Epithelial cell of proximal tubule (primary cell): ENCODE results near the gene SLC20A1. TPM values are rescaled to one million over a fixed set of nuclear protein-coding genes. Genes with fewer than 3 reads are reported as not detected.

ENCODE experiments used
- DNase-seq: peaks from one replicate; pipeline ENCODE4 v3.0.0-alpha.2; 2011; ENCODE audit warnings: low read depth
- H3K4me3 ChIP-seq: 2 replicates; pipeline ENCODE4 v1.5.1; 2011; ENCODE audit warnings: low read depth, mild to moderate bottlenecking, low read length
- total RNA-seq: library from RNA; depleted of rRNA; stranded (reverse); fragments of >200 nt; gene quantifications from 2 replicates; pipeline ENCODE4 v1.2.3, GENCODE V29; 2015
- TF ChIP-seq, protein P1 (sequence below): conservative IDR thresholded peaks from 2 replicates; pipeline ENCODE4 v1.5.1; 2012; ENCODE audit warnings: low read depth, mild to moderate bottlenecking, low read length

SLC20A1 gene
- total RNA-seq, 1 donor from 2014 or later = 60.1 TPM

DNA sequence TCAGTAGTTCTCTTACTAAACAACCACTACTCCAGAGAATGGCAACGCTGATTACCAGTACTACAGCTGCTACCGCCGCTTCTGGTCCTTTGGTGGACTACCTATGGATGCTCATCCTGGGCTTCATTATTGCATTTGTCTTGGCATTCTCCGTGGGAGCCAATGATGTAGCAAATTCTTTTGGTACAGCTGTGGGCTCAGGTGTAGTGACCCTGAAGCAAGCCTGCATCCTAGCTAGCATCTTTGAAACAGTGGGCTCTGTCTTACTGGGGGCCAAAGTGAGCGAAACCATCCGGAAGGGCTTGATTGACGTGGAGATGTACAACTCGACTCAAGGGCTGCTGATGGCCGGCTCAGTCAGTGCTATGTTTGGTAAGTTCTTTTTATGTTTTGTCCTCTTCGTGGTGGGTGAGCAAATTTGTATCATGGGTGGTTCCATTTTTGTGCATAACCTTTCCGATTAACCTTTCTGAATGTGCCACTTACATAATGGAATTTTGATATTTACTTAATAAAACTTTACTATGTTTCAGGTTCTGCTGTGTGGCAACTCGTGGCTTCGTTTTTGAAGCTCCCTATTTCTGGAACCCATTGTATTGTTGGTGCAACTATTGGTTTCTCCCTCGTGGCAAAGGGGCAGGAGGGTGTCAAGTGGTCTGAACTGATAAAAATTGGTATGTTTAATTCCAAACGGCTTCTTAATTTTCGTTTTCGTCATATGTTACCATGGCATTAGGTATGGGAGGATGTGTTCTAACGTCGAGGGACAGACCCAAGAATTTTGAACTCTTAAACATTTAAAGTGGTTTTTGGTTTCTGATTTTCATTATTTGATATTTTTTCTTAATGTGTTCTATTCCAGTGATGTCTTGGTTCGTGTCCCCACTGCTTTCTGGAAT is 1.3 kb downstream of the SLC20A1 start:
- TF ChIP-seq, protein P1, sequence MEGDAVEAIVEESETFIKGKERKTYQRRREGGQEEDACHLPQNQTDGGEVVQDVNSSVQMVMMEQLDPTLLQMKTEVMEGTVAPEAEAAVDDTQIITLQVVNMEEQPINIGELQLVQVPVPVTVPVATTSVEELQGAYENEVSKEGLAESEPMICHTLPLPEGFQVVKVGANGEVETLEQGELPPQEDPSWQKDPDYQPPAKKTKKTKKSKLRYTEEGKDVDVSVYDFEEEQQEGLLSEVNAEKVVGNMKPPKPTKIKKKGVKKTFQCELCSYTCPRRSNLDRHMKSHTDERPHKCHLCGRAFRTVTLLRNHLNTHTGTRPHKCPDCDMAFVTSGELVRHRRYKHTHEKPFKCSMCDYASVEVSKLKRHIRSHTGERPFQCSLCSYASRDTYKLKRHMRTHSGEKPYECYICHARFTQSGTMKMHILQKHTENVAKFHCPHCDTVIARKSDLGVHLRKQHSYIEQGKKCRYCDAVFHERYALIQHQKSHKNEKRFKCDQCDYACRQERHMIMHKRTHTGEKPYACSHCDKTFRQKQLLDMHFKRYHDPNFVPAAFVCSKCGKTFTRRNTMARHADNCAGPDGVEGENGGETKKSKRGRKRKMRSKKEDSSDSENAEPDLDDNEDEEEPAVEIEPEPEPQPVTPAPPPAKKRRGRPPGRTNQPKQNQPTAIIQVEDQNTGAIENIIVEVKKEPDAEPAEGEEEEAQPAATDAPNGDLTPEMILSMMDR = no peak
- peak overlapping the region; percentile 64 for H3K4me3 ChIP-seq
- DNase-seq = no peak

DNA sequence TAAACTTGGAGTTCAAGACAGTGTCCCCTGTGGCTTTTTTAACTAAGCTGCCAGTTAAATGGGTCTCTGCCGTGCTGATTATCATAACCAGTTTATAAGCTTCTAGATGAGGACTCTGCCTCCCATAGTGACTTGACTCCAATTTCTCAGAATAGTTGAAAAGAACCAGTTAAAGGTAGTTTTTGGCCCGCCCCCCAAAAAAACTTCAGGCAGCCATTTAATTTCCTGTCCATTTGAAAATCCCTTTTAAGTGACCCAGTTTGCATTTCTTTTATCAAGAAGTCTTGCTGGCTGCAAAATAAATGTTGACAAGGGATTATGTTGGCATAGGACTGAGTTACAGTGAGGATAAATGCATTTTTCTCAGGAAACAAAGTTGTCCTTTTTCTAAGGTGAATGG is 2.3 kb downstream of the SLC20A1 start:
- TF ChIP-seq, protein P1 = no peak
- no peak for DNase-seq
- H3K4me3 ChIP-seq = peak overlapping the region; percentile 64

DNA sequence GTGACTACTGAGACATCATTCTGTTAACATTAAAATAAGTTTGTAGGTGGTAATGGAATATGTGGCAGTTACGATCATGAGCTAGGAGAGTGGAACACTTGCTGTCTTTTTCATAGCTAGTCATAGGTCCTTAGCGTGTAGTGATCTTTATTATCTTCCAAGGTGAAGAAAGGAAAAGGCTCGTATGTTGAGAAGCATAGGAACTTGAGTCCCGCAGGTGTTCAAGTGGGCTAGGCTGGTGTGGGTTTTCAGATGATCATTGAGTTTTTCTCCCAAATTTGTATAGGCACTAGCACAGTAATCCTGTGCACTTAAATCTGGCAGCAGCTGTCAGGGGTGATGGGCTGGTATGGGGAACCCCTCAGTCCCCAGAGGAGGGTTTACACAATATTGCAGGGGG is 10.9 kb downstream of the SLC20A1 start:
- TF ChIP-seq, protein P1 = no peak
- H3K4me3 ChIP-seq = no peak overlapping the region

DNA sequence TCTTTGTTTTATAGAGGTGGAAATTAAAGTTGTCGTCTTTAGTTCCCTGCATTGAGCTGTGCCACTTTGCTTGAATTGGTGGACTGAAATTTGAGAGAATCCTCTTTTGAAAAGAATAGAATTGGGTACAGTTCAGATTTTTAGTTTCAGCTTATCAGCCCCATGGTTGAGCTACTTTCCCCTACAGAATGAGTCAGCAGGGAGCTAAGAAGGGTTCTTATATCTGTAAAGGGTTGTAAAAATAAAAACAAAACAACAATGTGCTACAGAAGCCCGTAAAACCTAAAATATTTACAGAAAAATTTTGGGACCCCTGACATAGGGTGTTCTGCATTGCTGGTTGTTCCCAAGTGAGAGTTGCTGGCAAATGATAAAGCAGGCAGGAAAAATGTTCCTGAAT is 12.6 kb downstream of the SLC20A1 start:
- DNase-seq = no peak
- H3K4me3 ChIP-seq = no peak overlapping the region
- TF ChIP-seq, protein P1 = no peak

More for the DNA sequence above, 10.9 kb downstream of the SLC20A1 start:
- no peak for DNase-seq

DNA sequence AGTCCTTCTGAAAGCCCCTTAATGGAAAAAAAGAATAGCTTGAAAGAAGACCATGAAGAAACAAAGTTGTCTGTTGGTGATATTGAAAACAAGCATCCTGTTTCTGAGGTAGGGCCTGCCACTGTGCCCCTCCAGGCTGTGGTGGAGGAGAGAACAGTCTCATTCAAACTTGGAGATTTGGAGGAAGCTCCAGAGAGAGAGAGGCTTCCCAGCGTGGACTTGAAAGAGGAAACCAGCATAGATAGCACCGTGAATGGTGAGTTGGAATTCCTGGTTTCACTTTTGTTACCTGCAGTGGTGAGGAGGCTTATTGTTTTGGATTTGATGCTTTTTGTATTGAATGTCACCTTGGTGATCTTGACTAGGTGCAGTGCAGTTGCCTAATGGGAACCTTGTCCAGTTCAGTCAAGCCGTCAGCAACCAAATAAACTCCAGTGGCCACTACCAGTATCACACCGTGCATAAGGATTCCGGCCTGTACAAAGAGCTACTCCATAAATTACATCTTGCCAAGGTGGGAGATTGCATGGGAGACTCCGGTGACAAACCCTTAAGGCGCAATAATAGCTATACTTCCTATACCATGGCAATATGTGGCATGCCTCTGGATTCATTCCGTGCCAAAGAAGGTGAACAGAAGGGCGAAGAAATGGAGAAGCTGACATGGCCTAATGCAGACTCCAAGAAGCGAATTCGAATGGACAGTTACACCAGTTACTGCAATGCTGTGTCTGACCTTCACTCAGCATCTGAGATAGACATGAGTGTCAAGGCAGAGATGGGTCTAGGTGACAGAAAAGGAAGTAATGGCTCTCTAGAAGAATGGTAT is 13.3 kb downstream of the SLC20A1 start:
- TF ChIP-seq, protein P1 = no peak
- H3K4me3 ChIP-seq = no peak overlapping the region
- DNase-seq = no peak

DNA sequence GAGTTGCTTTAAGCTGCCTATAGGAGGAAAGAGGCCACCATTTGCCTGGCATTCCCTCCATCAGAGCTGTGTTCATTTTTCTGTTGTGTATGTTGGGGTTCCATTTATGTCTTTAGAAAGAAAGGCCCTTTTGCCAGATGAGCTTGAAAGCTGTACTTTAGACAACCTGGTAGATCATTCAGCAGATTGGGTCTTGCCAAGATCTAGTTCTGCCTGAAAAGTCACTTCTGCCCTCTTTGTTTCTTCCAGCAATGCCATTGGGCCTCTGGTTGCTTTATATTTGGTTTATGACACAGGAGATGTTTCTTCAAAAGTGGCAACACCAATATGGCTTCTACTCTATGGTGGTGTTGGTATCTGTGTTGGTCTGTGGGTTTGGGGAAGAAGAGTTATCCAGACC is 14.4 kb downstream of the SLC20A1 start:
- DNase-seq = no peak
- TF ChIP-seq, protein P1 = no peak
- no peak overlapping the region for H3K4me3 ChIP-seq
